ENCODE measurements around the gene IRAK4.
A peak's percentile ranks its signal among the peaks of the same experiment; 100 is the strongest.

IRAK4 gene

DNA sequence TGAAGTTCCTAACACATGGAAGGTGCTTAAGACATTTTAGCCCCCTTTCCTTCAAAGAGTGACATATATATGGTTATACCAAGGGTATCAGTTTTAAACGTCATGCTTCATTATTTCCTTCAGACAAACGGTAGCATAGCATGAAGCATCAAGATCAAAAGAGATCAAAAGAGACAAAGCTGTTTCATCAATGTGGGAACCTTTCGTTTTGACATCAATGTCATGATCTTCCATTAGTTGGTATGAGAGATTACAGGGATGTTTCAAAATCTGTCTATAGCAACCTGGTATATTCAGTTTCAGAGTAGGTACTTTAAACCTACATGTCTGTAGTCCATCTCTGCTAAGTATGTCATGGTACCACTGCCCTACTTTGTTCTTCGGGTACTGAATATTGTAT lies 28.5 kb upstream of the IRAK4 start:
- no peak for TF ChIP-seq CTCF (conservative IDR thresholded peaks at IDR 0.05; ENCODE audit: control insufficient read depth, insufficient read depth, low read depth, low read length)
- DNase-seq (ENCODE audit: low read depth) = no peak
- no peak overlapping the region for H3K4me3 ChIP-seq (ENCODE audit: control insufficient read depth, low read depth, low read length)

- no peak for TF ChIP-seq CTCF (conservative IDR thresholded peaks at IDR 0.05; ENCODE audit: control insufficient read depth, insufficient read depth, low read depth, low read length)
- H3K4me3 ChIP-seq (ENCODE audit: control insufficient read depth, low read depth, low read length) = no peak overlapping the region
- DNase-seq (ENCODE audit: low read depth) = no peak
Observed at GRCh38 chr12:43733687-43734086, 25.1 kb upstream of the IRAK4 start.

DNA sequence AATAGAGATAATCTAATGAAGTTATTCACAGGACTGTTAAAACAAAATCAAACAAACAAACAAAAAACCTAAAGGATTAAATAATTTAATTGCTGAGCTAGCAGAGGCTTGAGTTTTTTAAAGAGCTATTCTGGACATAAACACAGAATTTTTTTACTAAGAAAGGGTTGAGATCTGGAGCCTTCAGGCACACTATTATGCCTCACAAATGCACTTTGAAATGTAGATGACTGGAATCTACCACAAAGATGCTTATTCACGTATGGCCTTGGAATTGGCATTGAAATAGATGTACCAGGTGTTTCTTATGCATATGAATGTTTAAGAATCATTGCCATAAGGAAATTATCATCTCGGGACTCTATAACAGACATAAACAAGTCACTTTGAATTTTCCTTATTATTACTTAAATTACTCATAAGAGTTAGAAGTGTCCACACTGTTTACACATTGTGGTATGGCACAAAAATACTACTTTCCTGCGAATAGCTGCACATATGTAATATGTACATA lies 21.8 kb upstream of the IRAK4 start:
- no peak overlapping the region for H3K4me3 ChIP-seq (ENCODE audit: control insufficient read depth, low read depth, low read length)
- TF ChIP-seq CTCF (conservative IDR thresholded peaks at IDR 0.05; ENCODE audit: control insufficient read depth, insufficient read depth, low read depth, low read length) = no peak
- DNase-seq (ENCODE audit: low read depth) = peak; percentile 65

GRCh38 chr12:43737646-43738045 lies 21.1 kb upstream of the IRAK4 start:
- DNase-seq (ENCODE audit: low read depth) = peak; percentile 89
- H3K4me3 ChIP-seq (ENCODE audit: control insufficient read depth, low read depth, low read length) = no peak overlapping the region
- no peak for TF ChIP-seq CTCF (conservative IDR thresholded peaks at IDR 0.05; ENCODE audit: control insufficient read depth, insufficient read depth, low read depth, low read length)

DNA sequence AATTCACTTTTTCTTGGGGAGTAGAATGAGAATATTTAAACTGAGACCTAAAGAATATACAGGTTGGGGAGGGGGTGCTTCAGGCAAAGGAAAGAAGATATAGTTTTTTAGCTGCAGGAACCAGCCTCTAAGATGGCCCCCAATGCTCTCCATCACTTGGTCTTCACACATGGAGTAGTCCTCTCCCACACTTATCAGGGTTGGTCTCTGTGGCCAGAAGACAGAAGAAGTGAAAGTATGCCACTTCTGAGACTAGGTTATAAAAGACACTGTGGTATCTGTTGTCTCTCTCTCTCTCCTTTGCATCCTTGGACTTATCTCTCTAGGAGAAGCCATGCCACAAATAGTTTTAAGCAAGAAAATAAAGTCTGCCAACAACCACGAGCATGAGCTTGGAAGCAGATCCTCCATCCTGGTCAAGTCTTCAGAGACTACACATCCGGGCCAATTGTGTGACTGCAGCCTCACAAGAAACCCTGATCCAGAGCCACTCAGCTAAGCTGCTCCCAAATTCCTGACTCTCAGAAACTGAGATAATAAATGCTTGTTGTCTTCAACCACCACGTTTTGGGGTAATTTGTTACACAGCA lies 18.1 kb upstream of the IRAK4 start:
- TF ChIP-seq CTCF (conservative IDR thresholded peaks at IDR 0.05; ENCODE audit: control insufficient read depth, insufficient read depth, low read depth, low read length) = no peak
- no peak overlapping the region for H3K4me3 ChIP-seq (ENCODE audit: control insufficient read depth, low read depth, low read length)
- peak; percentile 7 for DNase-seq (ENCODE audit: low read depth)

GRCh38 chr12:43742106-43742505 lies 16.6 kb upstream of the IRAK4 start:
- TF ChIP-seq CTCF (conservative IDR thresholded peaks at IDR 0.05; ENCODE audit: control insufficient read depth, insufficient read depth, low read depth, low read length) = no peak
- peak; percentile 91 for DNase-seq (ENCODE audit: low read depth)
- H3K4me3 ChIP-seq (ENCODE audit: control insufficient read depth, low read depth, low read length) = no peak overlapping the region

GRCh38 chr12:43744826-43745225 lies 13.9 kb upstream of the IRAK4 start:
- no peak for TF ChIP-seq CTCF (conservative IDR thresholded peaks at IDR 0.05; ENCODE audit: control insufficient read depth, insufficient read depth, low read depth, low read length)
- no peak overlapping the region for H3K4me3 ChIP-seq (ENCODE audit: control insufficient read depth, low read depth, low read length)
- no peak for DNase-seq (ENCODE audit: low read depth)
